Bronchial epithelial cell (primary cell): ENCODE measurements around the gene LAMB1. TPM values are rescaled to one million over a fixed set of nuclear protein-coding genes. Genes with fewer than 3 reads are reported as not detected.

Experiments
- DNase-seq: peaks from one replicate; pipeline ENCODE4 v3.0.0-alpha.2; 2010; ENCODE audit warnings: low read depth
- FAIRE-seq: peaks from 2 replicates; lab custom pipeline; 2011; peaks lifted over from hg19 to GRCh38; lab: Jason Lieb, UNC
- H3K27me3 ChIP-seq: 2 replicates; pipeline ENCODE4 v1.5.1; 2011; ENCODE audit warnings: low read length; ENCODE audit not compliant: control insufficient read depth, insufficient read depth
- H3K36me3 ChIP-seq: 2 replicates; pipeline ENCODE4 v1.5.1; 2011; ENCODE audit warnings: low read length; ENCODE audit not compliant: control insufficient read depth, insufficient read depth
- H3K4me3 ChIP-seq: 2 replicates; pipeline ENCODE4 v1.5.1; 2011; ENCODE audit warnings: mild to moderate bottlenecking, low read depth, low read length, control low read depth
- CTCF ChIP-seq: IDR thresholded peaks from 2 replicates; pipeline ENCODE4 v1.5.1; 2011; ENCODE audit warnings: mild to moderate bottlenecking, moderate library complexity, low read length, control low read depth, inconsistent platforms; ENCODE audit not compliant: insufficient read depth, severe bottlenecking
- total RNA-seq: library from RNA; depleted of rRNA; stranded (reverse); fragments of >200 nt; gene quantifications from 2 replicates; pipeline ENCODE4 v1.2.1, GENCODE V29; 2014

LAMB1 gene
- total RNA-seq, 1 donor from 2014 or later: 75.8 TPM

DNA sequence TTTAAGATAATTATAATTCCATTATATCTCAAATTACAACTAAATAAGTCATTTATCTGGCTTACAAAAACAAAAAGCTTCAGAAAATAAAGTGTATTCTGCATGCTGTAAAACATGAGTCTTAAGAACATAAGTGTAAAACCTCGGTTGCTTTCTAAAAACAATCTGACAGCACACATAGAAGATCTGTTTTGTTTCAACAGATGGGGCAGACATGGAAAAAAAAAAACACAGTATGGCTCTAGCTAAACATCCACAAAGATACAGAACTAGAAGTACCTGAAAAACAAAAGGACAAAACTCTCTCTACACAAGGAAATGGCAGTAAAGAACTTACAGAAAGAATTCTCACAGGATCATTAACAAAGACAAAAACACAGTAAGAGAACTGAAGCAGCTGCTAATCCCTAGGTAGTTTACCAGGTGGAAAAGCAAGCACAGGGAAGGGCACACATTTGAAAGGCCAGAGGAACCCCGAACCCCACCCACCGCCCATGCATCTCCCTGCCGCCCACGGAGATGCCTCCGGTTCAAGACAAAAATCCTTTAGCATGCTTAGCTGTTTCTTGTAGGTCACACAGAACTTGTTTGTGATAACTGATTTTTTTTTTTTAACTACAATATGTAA lies 69.5 kb downstream of the LAMB1 start:
- TF ChIP-seq CTCF: no peak
- FAIRE-seq (no peak), DNase-seq (no peak)
- Histone ChIP-seq H3K4me3 (no peak overlapping the region), H3K36me3 (peaks cover 11% of the 10 kb centered on the region), H3K27me3 (no peaks in the 10 kb centered on the region)

DNA sequence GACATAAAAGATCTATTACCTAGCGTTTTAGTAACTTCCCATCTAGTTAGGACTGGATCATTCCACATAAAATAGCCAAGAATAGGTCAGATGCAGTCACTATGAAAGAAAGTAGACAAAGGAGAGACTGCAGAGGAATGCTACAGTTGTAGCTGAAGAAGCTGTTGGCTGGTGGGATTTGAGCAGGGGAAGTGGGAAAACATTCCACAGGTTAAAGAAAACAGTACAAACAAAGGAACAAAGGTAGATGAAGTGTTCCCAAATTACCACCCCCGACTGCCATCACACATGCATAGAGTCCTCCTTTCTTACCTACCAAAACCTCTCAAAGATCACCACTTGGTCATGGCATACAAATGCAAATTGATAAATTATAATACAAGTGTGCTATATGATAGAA lies 70.2 kb downstream of the LAMB1 start:
- no peak for FAIRE-seq

GRCh38 chr7:107931740-107932515 lies 71.0 kb downstream of the LAMB1 start:
- FAIRE-seq (no peak), DNase-seq (no peak)
- H3K36me3 ChIP-seq: peaks cover 11% of the 10 kb centered on the region
- no peaks in the 10 kb centered on the region for H3K27me3 ChIP-seq
- no peak for TF ChIP-seq CTCF
- no peak overlapping the region for H3K4me3 ChIP-seq

More for the DNA sequence above, 70.2 kb downstream of the LAMB1 start:
- TF ChIP-seq CTCF: no peak
- Histone ChIP-seq H3K36me3 (peaks cover 11% of the 10 kb centered on the region), H3K4me3 (no peak overlapping the region), H3K27me3 (no peaks in the 10 kb centered on the region)
- DNase-seq: no peak

DNA sequence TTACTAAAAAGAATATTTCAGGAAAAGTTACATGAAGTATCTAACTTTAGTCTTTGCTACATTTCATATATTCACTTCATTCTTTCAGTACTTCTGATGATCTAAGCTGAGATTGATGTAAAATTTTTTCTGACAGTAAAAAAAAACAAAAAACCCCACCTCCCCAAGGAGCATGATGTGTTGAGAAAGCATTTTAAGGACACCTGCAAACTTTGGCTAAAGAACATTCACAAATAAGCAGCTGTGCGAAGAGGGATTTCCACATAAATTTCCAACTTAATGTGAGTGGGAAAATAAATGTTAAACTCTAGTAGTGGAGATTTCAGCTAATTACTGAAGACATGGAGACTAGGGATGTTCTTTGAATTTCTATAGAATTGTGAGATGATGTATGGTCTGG lies 76.5 kb downstream of the LAMB1 start:
- DNase-seq (no peak), FAIRE-seq (no peak)
- Histone ChIP-seq H3K4me3 (no peak overlapping the region), H3K36me3 (peaks cover 6% of the 10 kb centered on the region), H3K27me3 (no peaks in the 10 kb centered on the region)
- no peak for TF ChIP-seq CTCF

DNA sequence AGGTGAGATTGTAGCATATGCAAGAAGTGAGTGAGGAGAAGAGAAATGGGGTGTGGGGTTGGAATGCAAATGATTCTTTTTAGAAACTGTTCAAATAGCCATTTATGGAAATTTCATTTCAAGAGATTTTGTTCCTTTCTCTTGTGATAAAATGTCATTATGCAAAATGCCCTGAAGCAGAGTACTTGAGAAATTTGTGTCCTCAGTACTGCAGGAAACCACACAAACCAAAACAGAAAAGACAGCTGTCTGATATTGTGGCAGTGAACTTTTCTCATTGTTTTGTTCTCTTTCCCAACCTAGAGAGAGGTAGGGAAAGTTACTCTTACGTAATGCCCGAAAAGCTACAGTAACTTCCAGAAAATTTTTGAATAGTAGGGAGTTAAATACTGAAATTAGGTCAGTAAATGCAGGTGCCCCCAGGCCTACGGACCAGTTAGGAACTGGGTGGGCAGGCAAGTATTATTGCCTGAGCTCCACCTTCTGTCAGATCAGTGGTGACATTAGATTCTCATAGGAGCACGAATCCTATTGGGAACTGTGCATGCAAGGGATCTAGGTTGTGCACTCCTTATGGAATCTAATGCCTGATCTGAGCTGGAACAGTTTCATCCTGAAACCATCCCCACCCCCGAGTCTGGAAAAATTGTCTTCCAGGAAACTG lies 78.0 kb downstream of the LAMB1 start:
- FAIRE-seq (no peak), DNase-seq (no peak)
- H3K36me3 ChIP-seq: peaks cover 5% of the 10 kb centered on the region
- no peaks in the 10 kb centered on the region for H3K27me3 ChIP-seq
- TF ChIP-seq CTCF: no peak
- H3K4me3 ChIP-seq: no peak overlapping the region
